Measurements from ENCODE around the gene MASP1. TPM values are rescaled to one million over a fixed set of nuclear protein-coding genes. Genes with fewer than 3 reads are reported as not detected.
"Not testable (repeated sequence)": the region's sequence is repeated elsewhere in the genome, so short reads cannot be mapped to it uniquely, and the experiment has no call there.

MASP1 gene
- polyA plus RNA-seq, 2 of the 4 experiments (the other 2 are of a cell fraction): 0.18 TPM; not detected in 1

DNA sequence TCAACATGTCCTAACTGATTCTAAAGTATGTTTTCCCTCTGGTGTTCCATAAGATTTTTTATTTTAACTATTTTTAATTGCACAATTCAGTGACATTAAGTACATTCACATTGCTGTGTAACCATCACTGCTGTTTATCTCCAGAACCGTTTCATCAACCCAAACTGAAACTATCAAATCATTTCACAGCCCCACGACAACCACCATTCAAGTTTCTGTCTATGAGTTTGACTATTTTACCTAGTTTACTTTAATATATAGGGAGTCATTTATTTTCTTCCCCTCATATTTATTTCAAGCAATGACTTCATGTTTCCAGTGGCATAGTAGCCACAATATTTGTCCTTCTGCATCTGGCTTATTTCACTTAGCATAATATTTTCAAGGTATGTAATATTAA lies 85.9 kb downstream of the MASP1 start:
- Histone ChIP-seq H3K4me3 (no peak overlapping the region), H3K9me3 (peaks cover 12% of the 10 kb centered on the region; the same call in 2 of the 3 replicates), H3K4me2 (no peak overlapping the region), H3K4me1 (no peaks in the 10 kb centered on the region), H3K27ac (no peak overlapping the region)
- WGBS (ENCODE audit: missing lambda C conversion rate): 13% methylated on average over 1 of the region's 2 CpGs
- no peak for DNase-seq (ENCODE audit: low read depth in 1 of 2, low spot score in 1 of 2)
- POLR2A ChIA-PET: no interaction called here
- TF ChIP-seq BCL3 (IDR thresholded peaks at IDR 0.05): no peak
- TF ChIP-seq NR3C1 (IDR thresholded peaks at IDR 0.05): no peak
- TF ChIP-seq, protein P1, sequence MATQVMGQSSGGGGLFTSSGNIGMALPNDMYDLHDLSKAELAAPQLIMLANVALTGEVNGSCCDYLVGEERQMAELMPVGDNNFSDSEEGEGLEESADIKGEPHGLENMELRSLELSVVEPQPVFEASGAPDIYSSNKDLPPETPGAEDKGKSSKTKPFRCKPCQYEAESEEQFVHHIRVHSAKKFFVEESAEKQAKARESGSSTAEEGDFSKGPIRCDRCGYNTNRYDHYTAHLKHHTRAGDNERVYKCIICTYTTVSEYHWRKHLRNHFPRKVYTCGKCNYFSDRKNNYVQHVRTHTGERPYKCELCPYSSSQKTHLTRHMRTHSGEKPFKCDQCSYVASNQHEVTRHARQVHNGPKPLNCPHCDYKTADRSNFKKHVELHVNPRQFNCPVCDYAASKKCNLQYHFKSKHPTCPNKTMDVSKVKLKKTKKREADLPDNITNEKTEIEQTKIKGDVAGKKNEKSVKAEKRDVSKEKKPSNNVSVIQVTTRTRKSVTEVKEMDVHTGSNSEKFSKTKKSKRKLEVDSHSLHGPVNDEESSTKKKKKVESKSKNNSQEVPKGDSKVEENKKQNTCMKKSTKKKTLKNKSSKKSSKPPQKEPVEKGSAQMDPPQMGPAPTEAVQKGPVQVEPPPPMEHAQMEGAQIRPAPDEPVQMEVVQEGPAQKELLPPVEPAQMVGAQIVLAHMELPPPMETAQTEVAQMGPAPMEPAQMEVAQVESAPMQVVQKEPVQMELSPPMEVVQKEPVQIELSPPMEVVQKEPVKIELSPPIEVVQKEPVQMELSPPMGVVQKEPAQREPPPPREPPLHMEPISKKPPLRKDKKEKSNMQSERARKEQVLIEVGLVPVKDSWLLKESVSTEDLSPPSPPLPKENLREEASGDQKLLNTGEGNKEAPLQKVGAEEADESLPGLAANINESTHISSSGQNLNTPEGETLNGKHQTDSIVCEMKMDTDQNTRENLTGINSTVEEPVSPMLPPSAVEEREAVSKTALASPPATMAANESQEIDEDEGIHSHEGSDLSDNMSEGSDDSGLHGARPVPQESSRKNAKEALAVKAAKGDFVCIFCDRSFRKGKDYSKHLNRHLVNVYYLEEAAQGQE (IDR thresholded peaks at IDR 0.05): no peak
- TF ChIP-seq JUNB (IDR thresholded peaks at IDR 0.05): no peak
- no peak for TF ChIP-seq EHF (CRISPR knock-in tag; IDR thresholded peaks at IDR 0.05)
- TF ChIP-seq PHF8 (IDR thresholded peaks at IDR 0.05; ENCODE audit: borderline replicate concordance, low read depth): no peak
- no peak for TF ChIP-seq KDM1A (IDR thresholded peaks at IDR 0.05; ENCODE audit: low read depth)
- TF ChIP-seq POLR2A (IDR thresholded peaks at IDR 0.05; ENCODE audit: low read length): no peak
- no peak for TF ChIP-seq HOXB5 (CRISPR knock-in tag; IDR thresholded peaks at IDR 0.05)
- no peak for TF ChIP-seq TP53 (CRISPR knock-in tag; IDR thresholded peaks at IDR 0.05)
- no peak for TF ChIP-seq FOSL2 (IDR thresholded peaks at IDR 0.05)
- TF ChIP-seq FOSL2 (CRISPR knock-in tag; IDR thresholded peaks at IDR 0.05): no peak
- TF ChIP-seq SREBF2 (IDR thresholded peaks at IDR 0.05): no peak
- no peak for TF ChIP-seq JUN (IDR thresholded peaks at IDR 0.05)
- TF ChIP-seq, protein P2, sequence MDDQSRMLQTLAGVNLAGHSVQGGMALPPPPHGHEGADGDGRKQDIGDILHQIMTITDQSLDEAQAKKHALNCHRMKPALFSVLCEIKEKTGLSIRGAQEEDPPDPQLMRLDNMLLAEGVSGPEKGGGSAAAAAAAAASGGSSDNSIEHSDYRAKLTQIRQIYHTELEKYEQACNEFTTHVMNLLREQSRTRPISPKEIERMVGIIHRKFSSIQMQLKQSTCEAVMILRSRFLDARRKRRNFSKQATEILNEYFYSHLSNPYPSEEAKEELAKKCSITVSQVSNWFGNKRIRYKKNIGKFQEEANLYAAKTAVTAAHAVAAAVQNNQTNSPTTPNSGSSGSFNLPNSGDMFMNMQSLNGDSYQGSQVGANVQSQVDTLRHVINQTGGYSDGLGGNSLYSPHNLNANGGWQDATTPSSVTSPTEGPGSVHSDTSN (IDR thresholded peaks at IDR 0.05): no peak
- TF ChIP-seq GATA3 (IDR thresholded peaks at IDR 0.05; ENCODE audit: borderline replicate concordance): no peak
- TF ChIP-seq TFCP2L1 (CRISPR knock-in tag; IDR thresholded peaks at IDR 0.05): no peak
- TF ChIP-seq HDAC2 (IDR thresholded peaks at IDR 0.05): no peak
- no peak for TF ChIP-seq RCOR1 (IDR thresholded peaks at IDR 0.05; ENCODE audit: low read depth, low read length)
- no peak for TF ChIP-seq MYC (IDR thresholded peaks at IDR 0.05; ENCODE audit: borderline replicate concordance, low read length)
- no peak for TF ChIP-seq ZNF302 (CRISPR knock-in tag; IDR thresholded peaks at IDR 0.05)
- no peak for FAIRE-seq
- CTCF ChIA-PET: no interaction called here
- ATAC-seq: no peak

DNA sequence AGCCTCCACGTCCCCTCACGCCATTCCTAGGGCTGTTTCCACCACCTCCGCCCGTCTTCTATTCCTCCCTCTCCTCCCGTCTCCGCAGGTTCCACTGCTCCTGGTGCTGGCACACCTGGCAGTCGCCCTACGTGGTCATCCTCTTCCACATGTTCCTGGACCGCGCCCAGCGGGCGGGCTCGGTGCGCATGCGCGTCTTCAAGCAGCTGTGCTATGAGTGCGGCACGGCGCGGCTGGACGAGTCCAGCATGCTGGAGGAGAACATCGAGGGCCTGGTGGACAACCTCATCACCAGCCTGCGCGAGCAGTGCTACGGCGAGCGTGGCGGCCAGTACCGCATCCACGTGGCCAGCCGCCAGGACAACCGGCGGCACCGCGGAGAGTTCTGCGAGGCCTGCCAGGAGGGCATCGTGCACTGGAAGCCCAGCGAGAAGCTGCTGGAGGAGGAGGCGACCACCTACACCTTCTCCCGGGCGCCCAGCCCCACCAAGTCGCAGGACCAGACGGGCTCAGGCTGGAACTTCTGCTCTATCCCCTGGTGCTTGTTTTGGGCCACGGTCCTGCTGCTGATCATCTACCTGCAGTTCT lies 92.0 kb downstream of the MASP1 start:
- ATAC-seq; CTCF ChIA-PET; H3K9me3 ChIP-seq; H3K4me1 ChIP-seq; FAIRE-seq; POLR2A ChIA-PET; H3K27ac ChIP-seq; H3K4me3 ChIP-seq; H3K4me2 ChIP-seq; DNase-seq (ENCODE audit: low read depth in 1 of 2, low spot score in 1 of 2): not testable (repeated sequence)
- 83% methylated on average over 21 of the region's 44 CpGs for WGBS (ENCODE audit: missing lambda C conversion rate)

- 84% methylated on average over 4 of the region's 4 CpGs for WGBS (ENCODE audit: missing lambda C conversion rate)
- no peak for ATAC-seq
- TF ChIP-seq CEBPB (IDR thresholded peaks at IDR 0.05) (no peak), RCOR1 (IDR thresholded peaks at IDR 0.05; ENCODE audit: low read depth, low read length) (no peak), KDM1A (IDR thresholded peaks at IDR 0.05; ENCODE audit: low read depth) (no peak), HOXB13 (CRISPR knock-in tag; IDR thresholded peaks at IDR 0.05; ENCODE audit: low read depth) (no peak)
- TF ChIP-seq, protein P3, sequence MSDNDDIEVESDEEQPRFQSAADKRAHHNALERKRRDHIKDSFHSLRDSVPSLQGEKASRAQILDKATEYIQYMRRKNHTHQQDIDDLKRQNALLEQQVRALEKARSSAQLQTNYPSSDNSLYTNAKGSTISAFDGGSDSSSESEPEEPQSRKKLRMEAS (IDR thresholded peaks at IDR 0.05): no peak
- no peak overlapping the region for H3K27ac ChIP-seq
- POLR2A ChIA-PET: no interaction called here
- CTCF ChIA-PET: no interaction called here
- no peak for FAIRE-seq
- H3K4me2 ChIP-seq: no peak overlapping the region
- H3K4me1 ChIP-seq: no peaks in the 10 kb centered on the region
- no peaks in the 10 kb centered on the region for H3K9me3 ChIP-seq
- H3K4me3 ChIP-seq: no peak overlapping the region
- no peak for DNase-seq (ENCODE audit: low read depth in 1 of 2, low spot score in 1 of 2)
These were observed 93.0 kb downstream of the MASP1 start for GRCh38 chr3:187198490-187198889.
